B cell (primary cell): Measurements from ENCODE around the gene PDZRN4. TPM values are rescaled to one million over a fixed set of nuclear protein-coding genes. Genes with fewer than 3 reads are reported as not detected.

Source experiments
- ATAC-seq: fragments of 200-7000 bp; cut with Tn5 transposase; one replicate; pipeline ENCODE4 v1.10.0; 2021; ENCODE audit warnings: low read depth, mild to moderate bottlenecking, moderate number of reproducible peaks, moderate library complexity
- CTCF ChIA-PET: fragments of 350-600 bp; sonication (Branson Sonifier 250); formaldehyde crosslinking; loops from one replicate; lab custom pipeline; 2021; ENCODE audit warnings: antibody characterized with exemption, inconsistent platforms; lab: Charles Lee
- POLR2A ChIA-PET: fragments of 350-600 bp; sonication (Branson Sonifier 250); formaldehyde crosslinking; loops from one replicate; lab custom pipeline; 2021; ENCODE audit warnings: antibody characterized with exemption; lab: Charles Lee
- DNase-seq: peaks from one replicate; pipeline ENCODE4 v3.0.0; 2013
- H2AFZ ChIP-seq: 2 replicates; pipeline ENCODE4 v1.6.1; 2012; ENCODE audit warnings: mild to moderate bottlenecking, low read depth, low read length; ENCODE audit not compliant: insufficient read depth, poor library complexity, severe bottlenecking
- H3K27ac ChIP-seq, 2 donors: 1 replicate in 1 of 2; 2 replicates in 1 of 2; pipeline ENCODE4 v1.5.1; 2012 to 2013; ENCODE audit warnings: low read length in 2 of 2, mild to moderate bottlenecking in 2 of 2, moderate library complexity in 1 of 2
- H3K27me3 ChIP-seq, 4 experiments: fragments of 200-600 bp in 1 of 4; sonication (generic) in 1 of 4; replicated peaks in 1 of 4; 1 replicate in 2 of 4; 2 replicates in 2 of 4; pipeline versions ENCODE4 v1.6.1 to v1.7.0; 2013 to 2016; ENCODE audit warnings: low read length in 3 of 4, mild to moderate bottlenecking in 2 of 4, mixed read lengths in 1 of 4, moderate library complexity in 1 of 4; ENCODE audit not compliant: insufficient read depth in 4 of 4, control insufficient read depth in 3 of 4; ENCODE audit errors: control extremely low read depth in 1 of 4
- H3K36me3 ChIP-seq, 2 experiments: replicated peaks in 1 of 2; 1 replicate in 1 of 2; 2 replicates in 1 of 2; pipeline versions ENCODE4 v1.6.1 to v1.7.1; 2013; ENCODE audit warnings: low read length in 1 of 2; ENCODE audit not compliant: insufficient read depth in 2 of 2, control insufficient read depth in 1 of 2; ENCODE audit errors: control extremely low read depth in 1 of 2, extremely low read depth in 1 of 2
- H3K4me1 ChIP-seq, 2 donors: fragments of 200-600 bp in 1 of 2; sonication (generic) in 1 of 2; 1 replicate in 1 of 2; 2 replicates in 1 of 2; pipeline versions ENCODE4 v1.5.1 to v1.6.1; 2013 to 2017; ENCODE audit warnings: low read length in 2 of 2; ENCODE audit not compliant: control insufficient read depth in 2 of 2, insufficient read depth in 2 of 2
- H3K4me2 ChIP-seq: replicated peaks from 2 replicates; pipeline ENCODE3; 2012; ENCODE audit warnings: mild to moderate bottlenecking, low read depth, low read length; ENCODE audit not compliant: poor library complexity, severe bottlenecking
- H3K4me3 ChIP-seq, 5 experiments: fragments of 200-600 bp in 1 of 5; sonication (generic) in 1 of 5; 1 replicate in 3 of 5; 2 replicates in 2 of 5; pipeline versions ENCODE4 v1.5.1 to v1.7.0; 2011 to 2016; ENCODE audit warnings: low read length in 4 of 5, mild to moderate bottlenecking in 4 of 5, low read depth in 2 of 5, control low read depth in 1 of 5, moderate library complexity in 1 of 5; ENCODE audit not compliant: insufficient read depth in 1 of 5; ENCODE audit errors: control extremely low read depth in 1 of 5, extremely low read depth in 1 of 5
- H3K79me2 ChIP-seq: fragments of 200-600 bp; sonication (generic); one replicate; pipeline ENCODE4 v1.6.0; 2016; ENCODE audit warnings: low read length; ENCODE audit not compliant: control insufficient read depth, insufficient read depth
- H3K9ac ChIP-seq: fragments of 200-600 bp; sonication (generic); 2 replicates; pipeline ENCODE4 v1.6.1; 2017; ENCODE audit warnings: mild to moderate bottlenecking, low read length, moderate library complexity
- H3K9me3 ChIP-seq, 3 donors: one replicate each; pipeline versions ENCODE4 v1.6.1 to v1.7.1; 2013; ENCODE audit warnings: low read length in 2 of 3; ENCODE audit not compliant: control insufficient read depth in 2 of 3, insufficient read depth in 1 of 3; ENCODE audit errors: control extremely low read depth in 1 of 3
- H4K20me1 ChIP-seq: 2 replicates; pipeline ENCODE4 v1.6.0; 2012; ENCODE audit warnings: mild to moderate bottlenecking, low read length; ENCODE audit not compliant: insufficient read depth, control insufficient read depth, poor library complexity, severe bottlenecking
- H3K27ac Mint-ChIP-seq: one replicate; pipeline ENCODE4 v1.8.0; 2021; ENCODE audit warnings: mixed read lengths
- H3K27me3 Mint-ChIP-seq: one replicate; pipeline ENCODE4 v1.8.0; 2021; ENCODE audit warnings: mixed read lengths
- H3K4me1 Mint-ChIP-seq: one replicate; pipeline ENCODE4 v1.8.0; 2021; ENCODE audit warnings: mixed read lengths
- H3K4me3 Mint-ChIP-seq: one replicate; pipeline ENCODE4 v1.8.0; 2021; ENCODE audit warnings: mixed read lengths
- H3K9me3 Mint-ChIP-seq: one replicate; pipeline ENCODE4 v1.8.0; 2022; ENCODE audit warnings: mixed read lengths; ENCODE audit not compliant: insufficient read depth
- EZH2 ChIP-seq: IDR thresholded peaks from 2 replicates; pipeline ENCODE4 v1.6.1; 2012; ENCODE audit warnings: borderline replicate concordance, low read depth, mild to moderate bottlenecking, moderate library complexity, low read length; ENCODE audit not compliant: insufficient read depth, poor library complexity, severe bottlenecking
- WGBS: methylation state at CpG from one replicate; pipeline ENCODE4 v1.1.5; 2013; ENCODE audit warnings: missing lambda C conversion rate; ENCODE audit not compliant: insufficient coverage; 5-methylcytosine and 5-hydroxymethylcytosine counted together
- intact Hi-C: fragments of 100-400 bp; cut with micrococcal nuclease; formaldehyde crosslinking; loops from one replicate; pipeline ENCODE4 v1.10.0; 2022
- polyA plus RNA-seq: library from polyadenylated mRNA; depleted of rRNA; stranded (reverse); fragments of >200 nt; gene quantifications from 2 replicates; pipeline ENCODE4 v1.2.3, GENCODE V29; 2012
- total RNA-seq, 2 donors: library from RNA; stranded (reverse); fragments of 120-200 nt in 1 of 2; gene quantifications; 1 replicate in 1 of 2; 2 replicates in 1 of 2; pipeline versions ENCODE4 v1.2.3 to v1.2.4, GENCODE V29; 2013 to 2022
- TF ChIP-seq, protein P1 (sequence below): fragments of 200-600 bp; IDR thresholded peaks from one replicate; pipeline ENCODE4 v1.8.0; 2022; ENCODE audit warnings: antibody characterized with exemption, mild to moderate bottlenecking

The PDZRN4 gene
- total and polyA plus RNA-seq, 2 donors (not counting 1 experiment from before 2014, with no cell fraction given): not detected

DNA sequence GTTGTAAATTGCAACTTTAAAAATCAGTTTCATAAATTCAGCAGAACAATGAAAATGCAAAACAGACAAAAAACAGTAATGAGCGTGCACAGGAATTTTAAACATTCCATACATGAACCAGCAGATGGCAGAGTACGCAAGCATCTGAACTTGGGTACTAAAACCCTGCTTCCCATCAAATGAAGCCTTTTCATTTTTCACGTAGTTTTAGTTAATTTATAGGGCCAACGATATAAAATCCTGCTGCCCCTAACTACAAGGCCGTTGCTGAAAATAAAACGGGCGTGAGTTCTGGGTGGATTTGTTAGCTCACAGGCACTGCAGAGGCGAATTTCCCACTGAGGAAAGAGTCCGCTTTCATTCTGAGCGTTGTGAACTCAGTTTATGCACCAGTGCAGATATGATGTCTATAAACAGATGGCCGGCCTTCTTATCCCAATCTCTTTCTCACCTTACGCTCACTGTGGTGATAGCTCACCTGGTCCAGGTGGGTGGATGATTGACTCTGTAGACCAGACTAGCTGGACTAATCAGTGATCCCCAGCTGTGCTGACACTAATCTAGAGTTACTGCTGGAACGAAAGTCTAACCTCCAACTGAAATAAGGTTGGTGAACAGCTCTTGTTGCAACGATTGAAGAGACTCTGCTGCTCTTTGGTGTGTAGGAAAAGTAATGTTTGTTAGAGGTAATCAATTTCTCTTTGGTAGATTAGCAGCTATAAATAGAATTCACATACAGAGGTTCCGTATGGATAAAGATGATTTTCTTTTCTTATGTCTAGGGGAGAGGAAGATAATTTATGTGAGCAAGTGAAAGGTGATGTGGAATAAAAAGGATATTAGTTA lies 89.2 kb downstream of the PDZRN4 start:
- Histone ChIP-seq H2AFZ (no peak overlapping the region), H3K9ac (no peak overlapping the region), H3K4me1 (peaks cover 0 to 13% of the 10 kb centered on the region in 2 donors), H3K27me3 (no peaks in the 10 kb centered on the region), H3K79me2 (no peaks in the 10 kb centered on the region), H4K20me1 (no peaks in the 10 kb centered on the region), H3K9me3 (no peaks in the 10 kb centered on the region), H3K36me3 (no peaks in the 10 kb centered on the region), H3K27ac (no peak overlapping the region), H3K4me3 (no peak overlapping the region), H3K4me2 (no peak overlapping the region)
- CTCF ChIA-PET: interaction anchor here (0.9 to 7.7 kb wide), 11 partner anchors 9 to 1292 kb away, joined by 3 to 62 read pairs (median 4); no protein-coding TSS in a partner anchor
- TF ChIP-seq, protein P1, sequence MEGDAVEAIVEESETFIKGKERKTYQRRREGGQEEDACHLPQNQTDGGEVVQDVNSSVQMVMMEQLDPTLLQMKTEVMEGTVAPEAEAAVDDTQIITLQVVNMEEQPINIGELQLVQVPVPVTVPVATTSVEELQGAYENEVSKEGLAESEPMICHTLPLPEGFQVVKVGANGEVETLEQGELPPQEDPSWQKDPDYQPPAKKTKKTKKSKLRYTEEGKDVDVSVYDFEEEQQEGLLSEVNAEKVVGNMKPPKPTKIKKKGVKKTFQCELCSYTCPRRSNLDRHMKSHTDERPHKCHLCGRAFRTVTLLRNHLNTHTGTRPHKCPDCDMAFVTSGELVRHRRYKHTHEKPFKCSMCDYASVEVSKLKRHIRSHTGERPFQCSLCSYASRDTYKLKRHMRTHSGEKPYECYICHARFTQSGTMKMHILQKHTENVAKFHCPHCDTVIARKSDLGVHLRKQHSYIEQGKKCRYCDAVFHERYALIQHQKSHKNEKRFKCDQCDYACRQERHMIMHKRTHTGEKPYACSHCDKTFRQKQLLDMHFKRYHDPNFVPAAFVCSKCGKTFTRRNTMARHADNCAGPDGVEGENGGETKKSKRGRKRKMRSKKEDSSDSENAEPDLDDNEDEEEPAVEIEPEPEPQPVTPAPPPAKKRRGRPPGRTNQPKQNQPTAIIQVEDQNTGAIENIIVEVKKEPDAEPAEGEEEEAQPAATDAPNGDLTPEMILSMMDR: peak; percentile 73
- no peak for TF ChIP-seq EZH2
- ATAC-seq (no peak), DNase-seq (peak; percentile 44)
- no peak overlapping the region for H3K27ac Mint-ChIP-seq
- intact Hi-C loops: loop anchor here (1.0 to 2.0 kb wide), 3 partner anchors 827 to 1095 kb away; no protein-coding TSS in a partner anchor
- H3K4me3 Mint-ChIP-seq: no peak overlapping the region
- no peaks in the 10 kb centered on the region for H3K9me3 Mint-ChIP-seq
- H3K27me3 Mint-ChIP-seq: peaks cover 9% of the 10 kb centered on the region
- whole genome bisulfite sequencing: 33% methylated on average over 6 of the region's 15 CpGs
- H3K4me1 Mint-ChIP-seq: no peaks in the 10 kb centered on the region
- POLR2A ChIA-PET: no interaction called here

DNA sequence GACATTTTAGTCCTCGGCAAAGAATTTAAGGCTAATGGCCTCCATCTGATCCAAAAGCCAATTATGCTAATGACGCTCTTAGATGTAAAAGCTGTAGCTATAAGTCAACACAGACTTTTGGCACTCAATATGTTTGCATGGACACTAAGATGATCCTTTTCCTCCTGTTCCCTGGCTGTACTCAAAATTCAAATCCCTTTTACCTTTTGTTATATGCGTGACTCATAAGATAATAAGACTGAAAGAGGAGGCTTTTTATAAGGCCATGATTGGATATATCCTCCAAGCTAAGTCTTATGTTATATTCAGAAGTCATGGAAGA lies 89.8 kb downstream of the PDZRN4 start:
- no peak overlapping the region for H2AFZ ChIP-seq
- H3K4me1 ChIP-seq: peaks cover 0 to 13% of the 10 kb centered on the region in 2 donors
- no peaks in the 10 kb centered on the region for H3K4me1 Mint-ChIP-seq

More for the DNA sequence above, 89.8 kb downstream of the PDZRN4 start:
- no peak overlapping the region for H3K9ac ChIP-seq
- no peak for ATAC-seq
- ChIA-PET POLR2A (no interaction called here), CTCF (interaction anchor here (0.9 to 7.7 kb wide), 11 partner anchors 10 to 1292 kb away, joined by 3 to 62 read pairs (median 4); no protein-coding TSS in a partner anchor)
- intact Hi-C loops: loop anchor here (1.0 to 2.0 kb wide), 3 partner anchors 827 to 1094 kb away; no protein-coding TSS in a partner anchor
- DNase-seq: no peak
- H3K27me3 ChIP-seq: no peaks in the 10 kb centered on the region
- no peaks in the 10 kb centered on the region for H3K36me3 ChIP-seq
- H3K9me3 ChIP-seq: no peaks in the 10 kb centered on the region
- Mint-ChIP-seq H3K9me3 (no peaks in the 10 kb centered on the region), H3K4me3 (no peak overlapping the region), H3K27ac (no peak overlapping the region), H3K27me3 (peaks cover 9% of the 10 kb centered on the region)
- no peak overlapping the region for H3K4me3 ChIP-seq
- no peaks in the 10 kb centered on the region for H4K20me1 ChIP-seq
- H3K27ac ChIP-seq: no peak overlapping the region
- no peaks in the 10 kb centered on the region for H3K79me2 ChIP-seq
- H3K4me2 ChIP-seq: no peak overlapping the region
- 100% methylated on average over 1 of the region's 3 CpGs for WGBS
- TF ChIP-seq, protein P1: no peak
- TF ChIP-seq EZH2: no peak
